Pancreas (tissue), 10 donors: ENCODE measurements around the gene PSEN1. TPM values are rescaled to one million over a fixed set of nuclear protein-coding genes. Genes with fewer than 3 reads are reported as not detected.

Experiments
- ATAC-seq, 4 donors: fragments of 200-7000 bp; cut with Tn5 transposase; one replicate each; pipeline versions ENCODE4 v1.8.0 to v1.9.1; 2020; ENCODE audit warnings: mild to moderate bottlenecking in 4 of 4, moderate library complexity in 4 of 4
- DNase-seq, 6 donors: peaks; one replicate each; pipeline ENCODE4 v3.0.0-alpha.2; 2020
- FAIRE-seq: peaks from 2 replicates; lab custom pipeline; 2012; peaks lifted over from hg19 to GRCh38; lab: Jason Lieb, UNC
- H3K27ac ChIP-seq, 4 donors: fragments of 200-600 bp; sonication (generic); 1 replicate in 3 of 4; 2 replicates in 1 of 4; pipeline versions ENCODE4 v1.5.0 to v1.8.0; 2020
- H3K27me3 ChIP-seq, 4 donors: fragments of 200-600 bp; one replicate each; pipeline ENCODE4 v1.8.0; 2021
- H3K36me3 ChIP-seq, 3 donors: fragments of 200-600 bp; sonication (generic) in 1 of 3; one replicate each; pipeline versions ENCODE4 v1.5.0 to v1.8.0; 2020 to 2021
- H3K4me1 ChIP-seq, 3 donors: fragments of 200-600 bp; one replicate each; pipeline ENCODE4 v1.8.0; 2021
- H3K4me3 ChIP-seq, 4 donors: fragments of 200-600 bp; sonication (generic) in 2 of 4; one replicate each; pipeline versions ENCODE4 v1.5.0 to v1.8.0; 2020 to 2021
- H3K9me3 ChIP-seq, 4 donors: fragments of 200-600 bp; one replicate each; pipeline ENCODE4 v1.8.0; 2021
- WGBS, 2 donors: extraction: QIAGEN DNeasy Blood & Tissue Kit; methylation state at CpG; one replicate each; pipeline ENCODE4 v1.1.7; 2013; 5-methylcytosine and 5-hydroxymethylcytosine counted together
- intact Hi-C, 3 donors: fragments of 100-400 bp; cut with DNase I; formaldehyde crosslinking; loops; one replicate each; pipeline versions ENCODE4 v1.11.1 to v1.14.2; 2022
- polyA plus RNA-seq, 2 donors: library from polyadenylated mRNA; stranded (reverse); fragments of 200-250 nt; gene quantifications; one replicate each; pipeline ENCODE4 v1.2.3, GENCODE V29; 2013
- total RNA-seq, 6 donors: library from RNA; stranded (reverse); fragmentation: NEBNext Ultra II Directional in 4 of 6; extraction: Animal tissue kit (Norgen Biotek cat#: 25700) in 4 of 6; gene quantifications; one replicate each; pipeline versions ENCODE4 v1.2.1 to v1.2.4, GENCODE V29; 2021 to 2023
- TF ChIP-seq, protein P1 (sequence below), 4 donors: fragments of 200-600 bp; sonication (generic) in 3 of 4; IDR thresholded peaks; one replicate each; pipeline versions ENCODE4 v1.5.0 to v1.8.0; 2021; ENCODE audit warnings: antibody characterized with exemption in 4 of 4
- donor health status: healthy with polysubstance abuse.
- donor health status: DM: no; HTN: no; CAD: no; lungs with moderate emphysema.
- donor health status: DM: no; HTN: no; CAD: no.
- donor health status: control.
- donor health status: control.
- donor health status: Bipolar disorder and iron deficiency.
- donor health status: DM: yes; HTN: yes; CAD: no.
- donor health status: DM: no; HTN: no; CAD: no.
- donor health status: DM: no; HTN: no; CAD: no.
- donor health status: DM: yes; HTN: yes; CAD: no.

Gene PSEN1
- total and polyA plus RNA-seq, 8 donors = 9.2 to 32.9 (median 18.4) TPM

DNA sequence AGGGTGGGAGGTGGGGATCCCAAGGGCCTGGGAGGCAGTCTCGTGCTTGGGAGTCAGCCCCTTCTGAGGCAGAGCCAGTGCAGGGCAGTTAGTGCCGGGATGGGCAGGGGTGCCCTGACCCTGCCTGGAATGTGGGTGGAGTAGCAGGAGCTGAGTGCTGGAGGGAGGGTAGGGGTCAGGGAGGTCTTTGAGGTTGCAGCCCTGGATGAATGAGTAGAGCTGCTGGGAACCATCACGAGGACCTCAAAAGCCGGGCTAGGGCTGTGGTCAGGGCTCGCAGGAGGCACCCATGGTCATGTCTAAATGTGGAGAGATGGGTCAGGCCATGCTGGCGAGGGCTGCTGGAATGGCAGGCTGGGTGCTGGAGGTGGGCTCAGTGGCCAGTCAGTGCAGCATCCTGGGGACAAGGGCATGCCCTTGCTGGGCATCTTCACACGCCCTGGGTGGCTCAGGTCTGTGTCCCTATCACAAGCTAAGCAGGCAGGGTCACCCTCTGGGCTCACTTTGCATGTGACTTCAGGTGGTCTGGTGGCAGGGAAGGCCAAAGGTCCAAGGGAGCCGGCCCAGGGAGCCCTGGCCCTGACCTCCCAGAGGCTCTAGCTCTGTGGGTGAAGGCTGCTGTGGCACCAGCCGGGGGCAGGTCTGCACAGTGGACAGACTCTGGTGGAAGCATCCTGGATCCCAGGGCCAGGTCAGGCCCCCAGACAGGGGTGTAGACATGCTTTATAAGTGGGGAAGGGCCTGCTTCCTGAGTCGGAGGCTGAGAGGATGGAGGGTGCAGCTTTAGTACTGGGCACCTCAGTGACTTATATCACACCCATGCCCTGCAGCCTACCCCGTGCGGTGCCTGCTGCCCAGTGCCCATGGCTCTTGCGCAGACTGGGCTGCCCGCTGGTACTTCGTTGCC, 125.5 kb downstream of the PSEN1 start:
- no peaks in the 10 kb centered on the region for H3K9me3 ChIP-seq
- DNase-seq (no peak), ATAC-seq (no peak), FAIRE-seq (no peak)
- H3K36me3 ChIP-seq = no peaks in the 10 kb centered on the region
- WGBS, 2 donors = 80 to 88% methylated on average over 15 of the region's 15 CpGs
- no peak overlapping the region for H3K27ac ChIP-seq
- intact Hi-C loops = no loop called here
- no peaks in the 10 kb centered on the region for H3K4me1 ChIP-seq
- TF ChIP-seq, protein P1, sequence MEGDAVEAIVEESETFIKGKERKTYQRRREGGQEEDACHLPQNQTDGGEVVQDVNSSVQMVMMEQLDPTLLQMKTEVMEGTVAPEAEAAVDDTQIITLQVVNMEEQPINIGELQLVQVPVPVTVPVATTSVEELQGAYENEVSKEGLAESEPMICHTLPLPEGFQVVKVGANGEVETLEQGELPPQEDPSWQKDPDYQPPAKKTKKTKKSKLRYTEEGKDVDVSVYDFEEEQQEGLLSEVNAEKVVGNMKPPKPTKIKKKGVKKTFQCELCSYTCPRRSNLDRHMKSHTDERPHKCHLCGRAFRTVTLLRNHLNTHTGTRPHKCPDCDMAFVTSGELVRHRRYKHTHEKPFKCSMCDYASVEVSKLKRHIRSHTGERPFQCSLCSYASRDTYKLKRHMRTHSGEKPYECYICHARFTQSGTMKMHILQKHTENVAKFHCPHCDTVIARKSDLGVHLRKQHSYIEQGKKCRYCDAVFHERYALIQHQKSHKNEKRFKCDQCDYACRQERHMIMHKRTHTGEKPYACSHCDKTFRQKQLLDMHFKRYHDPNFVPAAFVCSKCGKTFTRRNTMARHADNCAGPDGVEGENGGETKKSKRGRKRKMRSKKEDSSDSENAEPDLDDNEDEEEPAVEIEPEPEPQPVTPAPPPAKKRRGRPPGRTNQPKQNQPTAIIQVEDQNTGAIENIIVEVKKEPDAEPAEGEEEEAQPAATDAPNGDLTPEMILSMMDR (IDR thresholded peaks at IDR 0.05) = no peak
- no peaks in the 10 kb centered on the region for H3K27me3 ChIP-seq
- no peak overlapping the region for H3K4me3 ChIP-seq

DNA sequence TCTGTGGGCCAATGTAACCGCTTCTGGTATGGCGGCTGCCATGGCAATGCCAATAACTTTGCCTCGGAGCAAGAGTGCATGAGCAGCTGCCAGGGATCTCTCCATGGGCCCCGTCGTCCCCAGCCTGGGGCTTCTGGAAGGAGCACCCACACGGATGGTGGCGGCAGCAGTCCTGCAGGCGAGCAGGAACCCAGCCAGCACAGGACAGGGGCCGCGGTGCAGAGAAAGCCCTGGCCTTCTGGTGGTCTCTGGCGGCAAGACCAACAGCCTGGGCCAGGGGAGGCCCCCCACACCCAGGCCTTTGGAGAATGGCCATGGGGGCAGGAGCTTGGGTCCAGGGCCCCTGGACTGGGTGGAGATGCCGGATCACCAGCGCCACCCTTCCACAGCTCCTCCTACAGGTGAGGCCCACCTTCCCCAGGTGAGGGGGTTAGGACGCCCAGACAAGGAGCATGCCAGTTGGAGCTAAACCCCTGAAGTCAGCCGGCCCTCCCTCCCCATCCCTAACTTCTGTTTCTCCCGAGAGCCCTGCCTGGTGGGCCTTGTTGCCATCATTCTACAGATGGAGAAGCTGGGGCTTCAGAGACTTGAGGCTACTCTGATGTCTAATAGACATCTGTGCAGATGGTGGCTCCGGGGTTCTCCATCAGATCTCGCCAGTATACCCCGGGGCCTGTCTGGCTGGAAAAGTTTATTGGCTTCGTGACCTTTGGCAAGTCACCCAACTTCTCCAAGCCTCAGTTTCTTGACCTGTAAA, 126.3 kb downstream of the PSEN1 start:
- 81 to 88% methylated on average over 18 to 20 of the region's 20 CpGs for WGBS, 2 donors
- H3K27ac ChIP-seq = no peak overlapping the region
- H3K4me1 ChIP-seq = no peaks in the 10 kb centered on the region
- H3K9me3 ChIP-seq = no peaks in the 10 kb centered on the region
- TF ChIP-seq, protein P1 (IDR thresholded peaks at IDR 0.05) = no peak
- intact Hi-C loops = no loop called here
- FAIRE-seq = no peak
- no peak overlapping the region for H3K4me3 ChIP-seq
- DNase-seq = no peak
- no peaks in the 10 kb centered on the region for H3K27me3 ChIP-seq
- no peaks in the 10 kb centered on the region for H3K36me3 ChIP-seq
- no peak for ATAC-seq

DNA sequence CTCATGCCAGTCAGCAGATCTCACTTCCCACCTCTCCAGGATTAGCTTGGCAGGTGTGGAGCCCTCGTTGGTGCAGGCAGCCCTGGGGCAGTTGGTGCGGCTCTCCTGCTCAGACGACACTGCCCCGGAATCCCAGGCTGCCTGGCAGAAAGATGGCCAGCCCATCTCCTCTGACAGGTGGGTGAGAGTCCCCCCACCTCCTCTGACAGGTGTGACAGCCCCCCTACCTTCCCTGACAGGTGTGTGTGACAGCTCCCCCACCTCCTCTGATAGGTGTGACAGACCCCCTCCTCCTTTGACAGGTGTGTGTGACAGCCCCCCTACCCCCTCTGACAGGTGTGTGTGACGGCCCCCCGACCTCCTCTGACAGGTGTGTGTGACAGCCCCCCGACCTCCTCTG, 127.3 kb downstream of the PSEN1 start:
- 40 to 45% methylated on average over 7 of the region's 7 CpGs for WGBS, 2 donors
- H3K4me1 ChIP-seq = no peaks in the 10 kb centered on the region
- H3K27ac ChIP-seq = no peak overlapping the region
- no peaks in the 10 kb centered on the region for H3K27me3 ChIP-seq
- no peak overlapping the region for H3K4me3 ChIP-seq
- FAIRE-seq (no peak), DNase-seq (no peak), ATAC-seq (no peak)
- H3K36me3 ChIP-seq = no peaks in the 10 kb centered on the region
- H3K9me3 ChIP-seq = no peaks in the 10 kb centered on the region
- intact Hi-C loops = no loop called here
- TF ChIP-seq, protein P1 (IDR thresholded peaks at IDR 0.05) = no peak

DNA sequence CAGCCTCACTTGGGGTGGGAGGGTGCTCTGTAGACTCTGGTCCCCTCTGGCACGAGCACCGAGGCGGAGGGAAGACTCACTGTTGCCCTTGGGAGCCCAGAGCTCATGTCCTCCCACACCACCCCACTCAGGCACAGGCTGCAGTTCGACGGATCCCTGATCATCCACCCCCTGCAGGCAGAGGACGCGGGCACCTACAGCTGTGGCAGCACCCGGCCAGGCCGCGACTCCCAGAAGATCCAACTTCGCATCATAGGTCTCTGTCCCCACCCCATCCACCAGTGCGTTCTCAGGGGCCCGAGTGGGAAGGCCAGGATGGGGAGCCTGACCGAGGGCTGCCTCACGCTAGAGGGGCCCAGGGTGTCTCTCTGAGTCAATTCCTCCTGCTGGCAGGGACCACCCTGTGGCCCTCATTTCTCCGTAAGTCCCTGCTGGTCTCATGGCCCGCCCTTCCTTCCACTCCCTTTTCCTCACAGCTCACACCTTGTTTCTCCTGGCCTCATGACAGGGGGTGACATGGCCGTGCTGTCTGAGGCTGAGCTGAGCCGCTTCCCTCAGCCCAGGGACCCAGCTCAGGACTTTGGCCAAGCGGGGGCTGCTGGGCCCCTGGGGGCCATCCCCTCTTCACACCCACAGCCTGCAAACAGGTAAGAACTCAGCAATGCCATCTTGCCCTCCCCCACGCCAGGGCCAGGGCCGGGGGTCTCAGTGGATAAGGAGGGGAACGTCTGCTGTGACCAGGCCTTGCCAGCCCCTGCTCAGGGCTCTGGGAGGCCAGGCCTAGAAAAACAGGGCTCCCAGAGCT, 128.0 kb downstream of the PSEN1 start:
- H3K36me3 ChIP-seq = no peaks in the 10 kb centered on the region
- no peak for ATAC-seq
- no peak for FAIRE-seq
- no peak overlapping the region for H3K4me3 ChIP-seq
- intact Hi-C loops = no loop called here
- no peak overlapping the region for H3K27ac ChIP-seq
- TF ChIP-seq, protein P1 (IDR thresholded peaks at IDR 0.05) = no peak
- H3K9me3 ChIP-seq = no peaks in the 10 kb centered on the region
- no peaks in the 10 kb centered on the region for H3K27me3 ChIP-seq
- DNase-seq = peak in 1 of 6 donors; percentile 59
- 68 to 75% methylated on average over 23 of the region's 23 CpGs for WGBS, 2 donors
- peaks cover 0 to under 1% (median 0%) of the 10 kb centered on the region in 3 donors for H3K4me1 ChIP-seq
